GM12878 (cell line): ENCODE results near the gene PTPRD. TPM values are rescaled to one million over a fixed set of nuclear protein-coding genes. Genes with fewer than 3 reads are reported as not detected.

Source experiments
- ATAC-seq: fragments of 200-7000 bp; cut with Tn5 transposase; 3 replicates; pipeline ENCODE4 v1.9.1; 2020; ENCODE audit warnings: mild to moderate bottlenecking, moderate library complexity
- BruUV-seq: library from RNA; stranded (reverse); fragments of 400-500 nt; replicated peaks from 2 replicates; lab custom pipeline; 2021; lab: Mats Ljungman, UMichigan
- CTCF ChIA-PET: fragments of 300-600 bp; sonication (Branson Sonifier 250); formaldehyde crosslinking; extraction: SDS; loops from one replicate; lab custom pipeline; 2021; ENCODE audit warnings: inconsistent platforms; lab: Yijun Ruan, JAX
- POLR2A ChIA-PET: fragments of 350-600 bp; formaldehyde crosslinking; extraction: SDS; loops from one replicate; lab custom pipeline; 2021; ENCODE audit warnings: inconsistent platforms; lab: Charles Lee
- RAD21 ChIA-PET: fragments of 300-600 bp; sonication (Branson Sonifier 250); formaldehyde crosslinking; loops from one replicate; lab custom pipeline; 2023; ENCODE audit warnings: antibody characterized with exemption; ENCODE audit not compliant: unreplicated experiment; lab: Charles Lee
- SMC1A ChIA-PET: fragments of 300-600 bp; sonication (Branson Sonifier 250); formaldehyde crosslinking; loops from one replicate; lab custom pipeline; 2023; ENCODE audit not compliant: unreplicated experiment, uncharacterized antibody; lab: Charles Lee
- DNase-seq: peaks from one replicate; pipeline ENCODE4 v3.0.0-alpha.2; 2011; ENCODE audit warnings: low read depth, low spot score
- FAIRE-seq: peaks from 3 replicates; lab custom pipeline; 2011; peaks lifted over from hg19 to GRCh38; lab: Jason Lieb, UNC
- H2AFZ ChIP-seq: 2 replicates; pipeline ENCODE4 v1.6.0; 2011; ENCODE audit warnings: low read depth, low read length, control low read depth; ENCODE audit not compliant: control insufficient read depth
- H3K27ac ChIP-seq: 2 replicates; pipeline ENCODE4 v1.5.1; 2011; ENCODE audit warnings: control low read depth; ENCODE audit not compliant: control insufficient read depth, insufficient read depth
- H3K27me3 ChIP-seq, 2 experiments: replicated peaks in 1 of 2; 2 replicates each; pipeline versions ENCODE4 v1.6.0 to v1.6.1; 2011; ENCODE audit warnings: low read length in 1 of 2; ENCODE audit not compliant: control insufficient read depth in 2 of 2, insufficient read depth in 2 of 2
- H3K36me3 ChIP-seq, 2 experiments: 2 replicates each; pipeline ENCODE4 v1.5.1; 2011; ENCODE audit warnings: low read length in 1 of 2; ENCODE audit not compliant: control insufficient read depth in 2 of 2, insufficient read depth in 2 of 2
- H3K4me1 ChIP-seq: 2 replicates; pipeline ENCODE4 v1.6.1; 2011; ENCODE audit warnings: mild to moderate bottlenecking, low read length, moderate library complexity, mixed read lengths; ENCODE audit not compliant: control insufficient read depth, insufficient read depth
- H3K4me2 ChIP-seq: 2 replicates; pipeline ENCODE4 v1.6.0; 2011; ENCODE audit warnings: control low read depth; ENCODE audit not compliant: control insufficient read depth, insufficient read depth
- H3K4me3 ChIP-seq: fragments of 200-600 bp; sonication (generic); 2 replicates; pipeline ENCODE4 v1.5.1; 2016
- H3K79me2 ChIP-seq: 2 replicates; pipeline ENCODE4 v1.6.0; 2011; ENCODE audit warnings: low read length; ENCODE audit not compliant: control insufficient read depth, insufficient read depth
- H3K9ac ChIP-seq: 2 replicates; pipeline ENCODE4 v1.8.0; 2011; ENCODE audit warnings: low read length, control low read depth, mixed read lengths; ENCODE audit not compliant: control insufficient read depth, insufficient read depth
- H3K9me3 ChIP-seq: replicated peaks from 3 replicates; pipeline ENCODE4 v1.5.1; 2011; ENCODE audit warnings: mild to moderate bottlenecking, low read length; ENCODE audit not compliant: control insufficient read depth, insufficient read depth
- H4K20me1 ChIP-seq: 2 replicates; pipeline ENCODE4 v1.6.0; 2011; ENCODE audit not compliant: control insufficient read depth, insufficient read depth
- CBFB ChIP-seq: IDR thresholded peaks from 2 replicates; pipeline ENCODE4 v1.6.1; 2016; ENCODE audit warnings: antibody characterized with exemption, low read depth
- JUNB ChIP-seq: IDR thresholded peaks from 2 replicates; pipeline ENCODE4 v1.6.1; 2016; ENCODE audit warnings: antibody characterized with exemption, mild to moderate bottlenecking
- RAD51 ChIP-seq: fragments of 450-650 bp; IDR thresholded peaks from 2 replicates; pipeline ENCODE4 v1.6.1; 2016; ENCODE audit warnings: moderate library complexity, mild to moderate bottlenecking, inconsistent platforms
- WGBS: methylation state at CpG from one replicate; pipeline ENCODE4 v1.1.6; 2016; ENCODE audit warnings: low lambda C conversion rate; ENCODE audit not compliant: insufficient replicate concordance, insufficient coverage; ENCODE audit errors: missing lambda C conversion rate; 5-methylcytosine and 5-hydroxymethylcytosine counted together
- in situ Hi-C: fragments of 300-500 bp; cut with MboI; formaldehyde crosslinking; loops from 9 replicates; pipeline ENCODE4 v1.14.3; 2018; ENCODE audit warnings: mixed read lengths
- intact Hi-C: fragments of 100-400 bp; cut with micrococcal nuclease; formaldehyde crosslinking; loops from one replicate; pipeline ENCODE4 v1.14.2; 2022; ENCODE audit not compliant: unreplicated experiment
- polyA plus RNA-seq, 11 experiments: library from polyadenylated mRNA; depleted of rRNA in 4 of 11; unstranded in 6 of 11; stranded (reverse) in 5 of 11; fragments of >200 nt; fragmentation: Nextera tagmentation in 4 of 11; fragmentation: Illumina TruSeq in 1 of 11; extraction: Ambion mirVana in 4 of 11; extraction: Trizol in 1 of 11; gene quantifications; 1 replicate in 1 of 11; 2 replicates in 10 of 11; pipeline versions ENCODE4 v1.2.1 to v1.2.3, GENCODE V29; 2011 to 2016; ENCODE audit warnings: inconsistent platforms in 2 of 11, missing spikeins in 2 of 11, low read depth in 1 of 11
- total RNA-seq, 4 experiments: library from RNA; depleted of rRNA in 3 of 4; stranded (reverse); fragments of >200 nt in 3 of 4; fragmentation: Illumina TruSeq in 1 of 4; extraction: Trizol in 1 of 4; gene quantifications; 2 replicates each; pipeline versions ENCODE4 v1.2.1 to v1.2.3, GENCODE V29; 2013 to 2021
- TF ChIP-seq, protein P1 (sequence below): IDR thresholded peaks from 2 replicates; pipeline ENCODE4 v1.6.1; 2011; ENCODE audit warnings: low read depth, low read length, improper control_type of control experiment, borderline replicate concordance

Gene PTPRD
- total and polyA plus RNA-seq, 10 of the 15 experiments (the other 5 are each of a cell fraction or from before 2014, with no cell fraction given): under 0.01 to 0.05 (median 0.01) TPM; not detected in 7

DNA sequence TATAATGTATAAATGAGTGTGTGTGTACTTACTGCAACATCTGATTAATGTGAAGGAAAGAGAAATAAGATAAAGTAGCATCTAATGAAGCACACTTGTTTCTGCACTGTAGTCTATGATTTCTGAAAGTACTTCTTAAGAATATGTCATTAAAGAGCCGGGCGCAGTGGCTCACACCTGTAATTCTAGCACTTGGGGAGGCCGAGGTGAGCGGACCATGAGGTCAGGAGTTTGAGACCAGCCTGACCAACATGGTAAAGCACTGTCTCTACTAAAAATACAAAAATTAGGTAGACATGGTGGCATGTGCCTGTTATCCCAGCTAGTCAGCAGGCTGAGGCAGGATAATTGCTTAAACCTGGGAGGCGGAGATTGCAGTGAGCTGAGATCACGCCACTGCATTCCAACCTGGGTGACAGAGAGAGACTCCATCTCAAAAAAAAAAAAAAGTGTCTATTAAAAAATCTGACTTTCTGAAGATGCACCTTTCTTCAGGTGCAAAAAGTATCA is 556.9 kb downstream of the PTPRD start:
- no peak overlapping the region for H3K4me2 ChIP-seq
- no peak overlapping the region for H2AFZ ChIP-seq
- H4K20me1 ChIP-seq: no peaks in the 10 kb centered on the region
- H3K4me3 ChIP-seq: no peak overlapping the region
- ChIA-PET SMC1A (no interaction called here), CTCF (interaction anchor here (1.4 kb wide), 1 partner anchor 213 kb away, joined by 4 read pairs; no protein-coding TSS in a partner anchor), RAD21 (no interaction called here), POLR2A (no interaction called here)
- H3K9me3 ChIP-seq: no peaks in the 10 kb centered on the region
- no peaks in the 10 kb centered on the region for H3K4me1 ChIP-seq
- 36% methylated on average over 6 of the region's 6 CpGs for WGBS
- FAIRE-seq (no peak), DNase-seq (no peak), ATAC-seq (no peak)
- no peak overlapping the region for H3K27ac ChIP-seq
- no peaks in the 10 kb centered on the region for H3K27me3 ChIP-seq
- H3K36me3 ChIP-seq: no peaks in the 10 kb centered on the region
- intact Hi-C loops (no loop called here), in situ Hi-C loops (no loop called here)
- BruUV-seq: no TSS peak
- TF ChIP-seq, protein P1, sequence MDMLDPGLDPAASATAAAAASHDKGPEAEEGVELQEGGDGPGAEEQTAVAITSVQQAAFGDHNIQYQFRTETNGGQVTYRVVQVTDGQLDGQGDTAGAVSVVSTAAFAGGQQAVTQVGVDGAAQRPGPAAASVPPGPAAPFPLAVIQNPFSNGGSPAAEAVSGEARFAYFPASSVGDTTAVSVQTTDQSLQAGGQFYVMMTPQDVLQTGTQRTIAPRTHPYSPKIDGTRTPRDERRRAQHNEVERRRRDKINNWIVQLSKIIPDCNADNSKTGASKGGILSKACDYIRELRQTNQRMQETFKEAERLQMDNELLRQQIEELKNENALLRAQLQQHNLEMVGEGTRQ: no peak
- no peaks in the 10 kb centered on the region for H3K79me2 ChIP-seq
- H3K9ac ChIP-seq: no peak overlapping the region

DNA sequence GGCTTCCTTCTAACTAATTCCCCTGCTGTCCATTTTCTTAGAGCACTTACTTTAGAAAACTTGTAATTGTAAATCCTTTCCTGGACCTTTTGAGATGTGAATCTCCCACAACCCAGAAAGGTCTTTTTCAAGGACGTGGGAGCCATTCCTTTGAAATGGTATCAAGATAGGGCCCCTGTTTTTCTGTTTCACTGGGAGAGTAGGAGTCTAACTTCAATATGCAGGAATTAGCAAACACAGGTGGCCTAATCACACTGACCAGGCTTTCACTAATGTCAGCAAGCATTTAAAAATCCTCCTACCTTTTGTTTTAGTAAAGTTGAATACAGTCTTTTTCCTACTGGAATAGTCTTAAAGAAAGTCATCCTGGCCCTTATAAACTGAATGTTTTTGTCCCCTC is 558.3 kb downstream of the PTPRD start:
- Histone ChIP-seq H3K4me1 (no peaks in the 10 kb centered on the region), H3K9me3 (no peaks in the 10 kb centered on the region), H3K36me3 (no peaks in the 10 kb centered on the region), H3K27me3 (no peaks in the 10 kb centered on the region), H3K4me2 (no peak overlapping the region), H4K20me1 (no peaks in the 10 kb centered on the region), H3K27ac (no peak overlapping the region), H3K4me3 (no peak overlapping the region), H3K79me2 (no peaks in the 10 kb centered on the region), H2AFZ (no peak overlapping the region), H3K9ac (no peak overlapping the region)
- ChIA-PET RAD21 (no interaction called here), CTCF (no interaction called here), SMC1A (no interaction called here), POLR2A (no interaction called here)
- TF ChIP-seq JUNB: no peak
- no peak for TF ChIP-seq RAD51
- TF ChIP-seq CBFB: no peak
- ATAC-seq (no peak), DNase-seq (no peak), FAIRE-seq (no peak)
- WGBS: 0% methylated on average over 1 of the region's 1 CpG
- in situ Hi-C loops (no loop called here), intact Hi-C loops (no loop called here)
- BruUV-seq: no TSS peak
